GM20431 (cell line): ENCODE data around the gene SSRP1.

ENCODE experiments used
- in situ Hi-C: fragments of 300-500 bp; cut with MseI, MboI; formaldehyde crosslinking; loops from one replicate; pipeline ENCODE4 v1.15.0; 2020; ENCODE audit warnings: low sequenced_read_pairs; ENCODE audit not compliant: unreplicated experiment

Gene SSRP1

GRCh38 chr11:57341250-57341808, 5.6 kb upstream of the SSRP1 start:
- in situ Hi-C loops, result loop anchor here (25.0 kb wide), 1 partner anchor 321 kb away; the partner anchor contains the start of genes CLP1 and ZDHHC5

GRCh38 chr11:57340039-57340615, 4.4 kb upstream of the SSRP1 start:
- in situ Hi-C loops, result loop anchor here (25.0 kb wide), 1 partner anchor 322 kb away; the partner anchor contains the start of genes CLP1 and ZDHHC5

- in situ Hi-C loops, result loop anchor here (25.0 kb wide), 1 partner anchor 323 kb away; the partner anchor contains the start of genes CLP1 and ZDHHC5
These were observed 3.6 kb upstream of the SSRP1 start for GRCh38 chr11:57339328-57339727.

GRCh38 chr11:57338142-57338541, 2.5 kb upstream of the SSRP1 start, which contains the start of gene P2RX3:
Gene P2RX3 (plus strand): TSS chr11:57338352. CDS start chr11:57338551, 199 bp downstream.
- in situ Hi-C loops, result loop anchor here (25.0 kb wide), 1 partner anchor 324 kb away; the partner anchor contains the start of genes CLP1 and ZDHHC5

GRCh38 chr11:57336856-57337255, 1.2 kb upstream of the SSRP1 start:
- in situ Hi-C loops, result loop anchor here (25.0 kb wide), 1 partner anchor 325 kb away; the partner anchor contains the start of genes CLP1 and ZDHHC5

- in situ Hi-C loops, result loop anchor here (25.0 kb wide), 1 partner anchor 326 kb away; the partner anchor contains the start of genes CLP1 and ZDHHC5
These were observed 497 bp upstream of the SSRP1 start for GRCh38 chr11:57336111-57336666.

- in situ Hi-C loops, result loop anchor here (25.0 kb wide), 1 partner anchor 327 kb away; the partner anchor contains the start of genes CLP1 and ZDHHC5
These were observed 709 bp downstream of the SSRP1 start for GRCh38 chr11:57335023-57335342.

GRCh38 chr11:57332694-57333440, 2.8 kb downstream of the SSRP1 start:
- in situ Hi-C loops, result loop anchor here (25.0 kb wide), 1 partner anchor 329 kb away; the partner anchor contains the start of genes CLP1 and ZDHHC5

- in situ Hi-C loops, result loop anchor here (25.0 kb wide), 1 partner anchor 331 kb away; the partner anchor contains the start of genes CLP1 and ZDHHC5
These were observed 4.0 kb downstream of the SSRP1 start for GRCh38 chr11:57331720-57332119.

- in situ Hi-C loops, result loop anchor here (25.0 kb wide), 1 partner anchor 332 kb away; the partner anchor contains the start of genes CLP1 and ZDHHC5
These were observed 5.7 kb downstream of the SSRP1 start for GRCh38 chr11:57330029-57330428.

GRCh38 chr11:57327721-57328120, 8.0 kb downstream of the SSRP1 start:
- in situ Hi-C loops, result loop anchor here (25.0 kb wide), 1 partner anchor 335 kb away; the partner anchor contains the start of genes CLP1 and ZDHHC5

- in situ Hi-C loops, result loop anchor here (25.0 kb wide), 1 partner anchor 337 kb away; the partner anchor contains the start of genes CLP1 and ZDHHC5
These were observed 10.0 kb downstream of the SSRP1 start for GRCh38 chr11:57325735-57326048.

GRCh38 chr11:57324886-57325734, 10.6 kb downstream of the SSRP1 start, which contains the start of gene TNKS1BP1:
Gene TNKS1BP1 (minus strand): TSS chr11:57324952. CDS start chr11:57321885, 3,067 bp downstream.
- in situ Hi-C loops, result loop anchor here (25.0 kb wide), 1 partner anchor 337 kb away; the partner anchor contains the start of genes CLP1 and ZDHHC5

GRCh38 chr11:57324154-57324885, 11.4 kb downstream of the SSRP1 start:
- in situ Hi-C loops, result no loop called here

GRCh38 chr11:57323855-57324153, 11.9 kb downstream of the SSRP1 start:
- in situ Hi-C loops, result no loop called here

- in situ Hi-C loops, result no loop called here
These were observed 12.4 kb downstream of the SSRP1 start for GRCh38 chr11:57323167-57323854.

GRCh38 chr11:57322256-57323166, 13.2 kb downstream of the SSRP1 start:
- in situ Hi-C loops, result no loop called here
